Natural killer cell (primary cell): ENCODE measurements around the gene GBX2. TPM values are rescaled to one million over a fixed set of nuclear protein-coding genes. Genes with fewer than 3 reads are reported as not detected.

Experiments used
- ATAC-seq, 3 donors: fragments of 150-1000 bp in 2 of 3; fragments of 200-7000 bp in 1 of 3; cut with Tn5 transposase; 1 replicate in 1 of 3; 2 replicates in 2 of 3; pipeline ENCODE4 v1.10.0; 2021; ENCODE audit warnings: mild to moderate bottlenecking in 2 of 3, moderate library complexity in 2 of 3
- DNase-seq, 2 donors: peaks; one replicate each; pipeline versions ENCODE4 v3.0.0 to v3.0.0-alpha.2; 2013 to 2021; ENCODE audit warnings: mixed read lengths in 1 of 2
- H3K27ac ChIP-seq: one replicate; pipeline ENCODE4 v1.5.1; 2013; ENCODE audit warnings: mild to moderate bottlenecking, low read length
- H3K27me3 ChIP-seq: one replicate; pipeline ENCODE4 v1.6.1; 2013; ENCODE audit warnings: low read length; ENCODE audit not compliant: control insufficient read depth, insufficient read depth
- H3K36me3 ChIP-seq: one replicate; pipeline ENCODE4 v1.6.1; 2013; ENCODE audit warnings: low read length; ENCODE audit not compliant: control insufficient read depth, insufficient read depth
- H3K4me1 ChIP-seq: one replicate; pipeline ENCODE4 v1.6.1; 2013; ENCODE audit warnings: low read length; ENCODE audit not compliant: control insufficient read depth, insufficient read depth
- H3K4me3 ChIP-seq: one replicate; pipeline ENCODE4 v1.5.1; 2013; ENCODE audit warnings: low read length
- H3K9me3 ChIP-seq: one replicate; pipeline ENCODE4 v1.6.1; 2013; ENCODE audit warnings: low read length; ENCODE audit not compliant: control insufficient read depth, insufficient read depth
- H3K27ac Mint-ChIP-seq, 2 donors: one replicate each; pipeline ENCODE4 v1.8.0; 2022; ENCODE audit warnings: mild to moderate bottlenecking in 2 of 2, mixed read lengths in 2 of 2, moderate library complexity in 1 of 2
- H3K27me3 Mint-ChIP-seq, 2 donors: one replicate each; pipeline ENCODE4 v1.8.0; 2022; ENCODE audit warnings: low read depth in 2 of 2, mixed read lengths in 2 of 2
- H3K36me3 Mint-ChIP-seq: one replicate; pipeline ENCODE4 v1.8.0; 2022; ENCODE audit warnings: mixed read lengths
- H3K4me1 Mint-ChIP-seq, 2 donors: one replicate each; pipeline ENCODE4 v1.8.0; 2022; ENCODE audit warnings: mixed read lengths in 2 of 2
- H3K4me3 Mint-ChIP-seq: one replicate; pipeline ENCODE4 v1.8.0; 2022; ENCODE audit warnings: mild to moderate bottlenecking, moderate library complexity, mixed read lengths
- H3K9me3 Mint-ChIP-seq, 2 donors: one replicate each; pipeline ENCODE4 v1.8.0; 2022; ENCODE audit warnings: mixed read lengths in 2 of 2
- WGBS: methylation state at CpG from one replicate; pipeline ENCODE4 v1.1.7; 2013; ENCODE audit warnings: missing lambda C conversion rate; ENCODE audit not compliant: insufficient coverage; 5-methylcytosine and 5-hydroxymethylcytosine counted together
- intact Hi-C: fragments of 100-400 bp; cut with micrococcal nuclease; formaldehyde crosslinking; loops from one replicate; pipeline ENCODE4 v1.14.2; 2022
- total RNA-seq, 4 donors: library from RNA; stranded (reverse); fragments of 120-200 nt in 1 of 4; gene quantifications; one replicate each; pipeline versions ENCODE4 v1.2.3 to v1.2.4, GENCODE V29; 2013 to 2022
- TF ChIP-seq, protein P1 (sequence below): fragments of 200-600 bp; IDR thresholded peaks from one replicate; pipeline ENCODE4 v1.8.0; 2022; ENCODE audit warnings: antibody characterized with exemption

Gene GBX2
- total RNA-seq, 3 donors from 2014 or later (not counting 1 experiment from before 2014, with no cell fraction given): not detected

DNA sequence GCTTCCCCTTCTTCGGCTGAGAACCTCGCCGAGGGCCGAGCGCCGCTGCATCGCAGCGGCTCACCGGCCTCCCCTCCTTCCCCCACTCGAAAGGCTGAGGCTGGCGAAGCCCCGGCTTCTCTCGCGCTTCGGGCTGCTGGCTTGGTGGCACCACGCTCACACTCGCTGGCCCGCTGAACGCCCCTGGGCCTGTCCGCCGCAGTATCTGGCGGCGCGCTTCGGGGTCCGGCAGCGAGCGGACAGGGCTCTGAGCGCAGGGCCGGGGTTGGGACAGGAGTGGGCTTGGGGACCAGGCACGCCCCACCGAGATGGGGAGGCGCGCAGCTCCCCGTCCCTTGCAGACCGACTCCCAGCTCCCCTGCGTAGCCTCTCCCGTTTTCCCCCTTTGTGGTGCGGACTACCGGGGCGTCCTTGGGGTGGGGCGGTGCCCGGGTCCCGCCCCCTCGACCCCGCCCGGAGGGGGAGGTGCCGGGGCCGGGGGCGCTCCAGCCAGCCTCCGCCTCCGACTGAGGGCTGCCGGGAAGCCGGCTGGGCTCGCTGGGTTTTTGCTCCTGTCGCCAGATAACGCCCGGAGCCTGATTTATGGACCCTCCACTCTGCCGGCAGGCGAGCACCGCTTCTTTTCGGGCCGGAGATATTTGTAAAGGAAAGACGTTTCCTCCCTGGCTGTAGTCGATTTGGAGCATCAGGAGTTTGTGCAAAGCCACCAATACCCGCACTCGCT lies 3.8 kb downstream of the GBX2 start:
- peaks cover 33 to 40% of the 10 kb centered on the region in 2 donors for H3K27me3 Mint-ChIP-seq
- no peak overlapping the region for H3K27ac Mint-ChIP-seq
- DNase-seq (no peak), ATAC-seq (no peak)
- 4% methylated on average over 67 of the region's 67 CpGs for WGBS
- no peak overlapping the region for H3K27ac ChIP-seq
- H3K9me3 Mint-ChIP-seq: no peaks in the 10 kb centered on the region
- TF ChIP-seq, protein P1, sequence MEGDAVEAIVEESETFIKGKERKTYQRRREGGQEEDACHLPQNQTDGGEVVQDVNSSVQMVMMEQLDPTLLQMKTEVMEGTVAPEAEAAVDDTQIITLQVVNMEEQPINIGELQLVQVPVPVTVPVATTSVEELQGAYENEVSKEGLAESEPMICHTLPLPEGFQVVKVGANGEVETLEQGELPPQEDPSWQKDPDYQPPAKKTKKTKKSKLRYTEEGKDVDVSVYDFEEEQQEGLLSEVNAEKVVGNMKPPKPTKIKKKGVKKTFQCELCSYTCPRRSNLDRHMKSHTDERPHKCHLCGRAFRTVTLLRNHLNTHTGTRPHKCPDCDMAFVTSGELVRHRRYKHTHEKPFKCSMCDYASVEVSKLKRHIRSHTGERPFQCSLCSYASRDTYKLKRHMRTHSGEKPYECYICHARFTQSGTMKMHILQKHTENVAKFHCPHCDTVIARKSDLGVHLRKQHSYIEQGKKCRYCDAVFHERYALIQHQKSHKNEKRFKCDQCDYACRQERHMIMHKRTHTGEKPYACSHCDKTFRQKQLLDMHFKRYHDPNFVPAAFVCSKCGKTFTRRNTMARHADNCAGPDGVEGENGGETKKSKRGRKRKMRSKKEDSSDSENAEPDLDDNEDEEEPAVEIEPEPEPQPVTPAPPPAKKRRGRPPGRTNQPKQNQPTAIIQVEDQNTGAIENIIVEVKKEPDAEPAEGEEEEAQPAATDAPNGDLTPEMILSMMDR: no peak
- H3K27me3 ChIP-seq: peaks cover 27% of the 10 kb centered on the region
- intact Hi-C loops: no loop called here
- H3K36me3 ChIP-seq: no peaks in the 10 kb centered on the region
- peaks cover 6 to 7% of the 10 kb centered on the region in 2 donors for H3K4me1 Mint-ChIP-seq
- H3K4me3 ChIP-seq: no peak overlapping the region
- H3K4me3 Mint-ChIP-seq: no peak overlapping the region
- H3K9me3 ChIP-seq: no peaks in the 10 kb centered on the region
- peaks cover 5% of the 10 kb centered on the region for H3K4me1 ChIP-seq
- H3K36me3 Mint-ChIP-seq: no peaks in the 10 kb centered on the region

DNA sequence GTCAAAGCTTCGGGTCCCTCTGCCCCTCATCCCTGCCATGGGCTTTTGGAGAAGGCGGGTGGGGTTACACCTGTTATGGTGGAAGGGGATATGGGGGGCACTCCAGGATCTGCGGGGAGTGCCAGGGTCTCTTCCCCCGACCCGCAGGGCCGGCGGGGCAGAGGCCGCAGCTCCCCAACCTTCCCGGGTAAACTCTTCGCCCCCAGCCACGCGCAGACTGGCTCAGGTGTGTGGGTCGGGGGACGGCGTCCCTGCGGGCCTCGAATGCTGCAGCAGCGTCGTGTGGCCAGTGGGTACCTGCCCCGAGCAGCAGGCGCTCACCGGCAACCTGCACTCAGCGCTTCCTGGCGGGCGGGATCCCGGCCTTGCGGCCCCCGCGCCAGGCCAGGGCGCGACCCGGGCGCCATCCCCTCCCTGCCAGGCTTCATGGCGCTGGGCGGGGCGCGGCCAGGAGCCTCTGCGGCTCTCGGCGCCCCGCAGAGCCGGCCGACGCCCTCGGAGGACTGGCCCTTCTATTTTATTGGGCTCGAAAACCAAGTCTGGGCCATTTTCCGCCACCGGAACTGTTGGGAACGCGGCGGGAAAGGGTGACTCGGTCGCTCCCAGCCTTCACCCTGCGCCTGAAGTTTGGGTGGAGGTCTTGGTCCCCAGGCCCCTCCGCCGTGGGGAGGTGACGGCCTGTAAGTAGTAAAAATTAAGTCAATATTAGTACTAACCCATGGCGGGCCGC lies 4.5 kb downstream of the GBX2 start:
- peaks cover 38 to 45% of the 10 kb centered on the region in 2 donors for H3K27me3 Mint-ChIP-seq
- TF ChIP-seq, protein P1: no peak
- WGBS: 7% methylated on average over 56 of the region's 59 CpGs
- ATAC-seq: no peak
- intact Hi-C loops: no loop called here
- no peaks in the 10 kb centered on the region for H3K36me3 Mint-ChIP-seq
- Histone ChIP-seq H3K36me3 (no peaks in the 10 kb centered on the region), H3K9me3 (no peaks in the 10 kb centered on the region), H3K27ac (no peak overlapping the region), H3K27me3 (peaks cover 26% of the 10 kb centered on the region), H3K4me3 (no peak overlapping the region), H3K4me1 (peaks cover 5% of the 10 kb centered on the region)
- no peak for DNase-seq
- peaks cover 6 to 7% of the 10 kb centered on the region in 2 donors for H3K4me1 Mint-ChIP-seq
- H3K27ac Mint-ChIP-seq: no peak overlapping the region
- no peaks in the 10 kb centered on the region for H3K9me3 Mint-ChIP-seq
- H3K4me3 Mint-ChIP-seq: no peak overlapping the region

DNA sequence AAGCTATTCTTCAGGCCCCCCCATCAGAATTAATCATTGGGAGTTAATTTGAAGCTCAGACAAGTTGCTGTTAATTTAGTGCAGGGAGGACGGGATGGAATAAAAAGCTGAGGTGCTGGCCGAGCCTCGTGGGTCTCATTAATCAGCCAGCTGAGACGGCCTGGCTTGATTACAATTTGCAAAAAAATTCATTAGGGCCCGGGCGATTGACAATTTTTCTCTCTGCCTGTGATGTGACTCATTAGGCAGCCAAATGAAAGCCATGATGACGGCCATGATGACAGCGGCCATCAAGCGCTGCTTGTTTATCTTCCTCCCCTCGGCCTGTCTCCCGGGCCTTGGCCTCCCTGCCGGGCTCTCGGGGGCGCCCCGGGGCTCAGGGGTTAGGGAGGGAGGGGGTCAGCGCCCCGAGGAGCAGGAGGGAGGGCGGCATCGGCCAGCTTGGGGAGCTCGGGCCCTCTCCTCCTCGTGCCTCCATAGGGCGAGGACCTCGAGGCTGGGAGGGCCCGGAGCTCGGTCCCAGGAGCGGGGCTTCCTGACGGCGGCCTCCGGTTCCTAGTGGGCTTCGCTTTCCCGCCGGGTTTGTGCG lies 5.2 kb downstream of the GBX2 start:
- TF ChIP-seq, protein P1: no peak
- no peak for ATAC-seq
- H3K4me3 Mint-ChIP-seq: no peak overlapping the region
- 16% methylated on average over 33 of the region's 33 CpGs for WGBS
- H3K27ac Mint-ChIP-seq: no peak overlapping the region
- H3K27me3 Mint-ChIP-seq: peaks cover 44 to 51% of the 10 kb centered on the region in 2 donors
- H3K9me3 Mint-ChIP-seq: no peaks in the 10 kb centered on the region
- H3K36me3 Mint-ChIP-seq: no peaks in the 10 kb centered on the region
- Histone ChIP-seq H3K36me3 (no peaks in the 10 kb centered on the region), H3K9me3 (no peaks in the 10 kb centered on the region), H3K27ac (no peak overlapping the region), H3K27me3 (peaks cover 26% of the 10 kb centered on the region), H3K4me1 (peaks cover 5% of the 10 kb centered on the region), H3K4me3 (no peak overlapping the region)
- intact Hi-C loops: no loop called here
- DNase-seq: no peak
- H3K4me1 Mint-ChIP-seq: peaks cover 6 to 7% of the 10 kb centered on the region in 2 donors
